Activated CD4-positive, alpha-beta T cell treated with anti-CD3 and anti-CD28 coated beads for 48 hours (primary cell): Measurements from ENCODE around the gene ASCL2.
A peak's percentile ranks its signal among the peaks of the same experiment; 100 is the strongest.

Experiments used
- DNase-seq: peaks from one replicate; pipeline ENCODE4 v3.0.0-alpha.2; 2020

Gene ASCL2

DNA sequence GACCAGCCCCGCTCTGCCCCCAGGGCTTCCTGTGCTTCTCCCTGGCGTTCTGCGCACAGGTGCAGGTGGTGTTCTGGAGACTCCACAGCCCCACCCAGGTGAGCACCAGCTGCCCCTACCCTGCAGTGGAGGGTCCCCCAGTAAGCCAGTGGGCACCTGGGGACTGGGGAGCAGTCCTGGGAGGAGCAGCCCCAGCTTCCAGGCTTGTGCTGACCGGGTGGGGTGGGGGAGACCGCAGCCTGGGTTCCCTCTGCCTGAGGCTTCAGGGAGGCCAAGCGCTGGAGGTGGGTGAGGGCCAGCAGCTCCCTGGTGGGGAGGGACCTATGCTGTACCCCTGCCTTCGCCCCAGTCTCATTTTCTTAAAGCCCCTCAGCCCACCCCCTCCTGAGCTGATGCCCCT is 38.3 kb upstream of the ASCL2 start:
- peak; percentile 1 for DNase-seq

DNA sequence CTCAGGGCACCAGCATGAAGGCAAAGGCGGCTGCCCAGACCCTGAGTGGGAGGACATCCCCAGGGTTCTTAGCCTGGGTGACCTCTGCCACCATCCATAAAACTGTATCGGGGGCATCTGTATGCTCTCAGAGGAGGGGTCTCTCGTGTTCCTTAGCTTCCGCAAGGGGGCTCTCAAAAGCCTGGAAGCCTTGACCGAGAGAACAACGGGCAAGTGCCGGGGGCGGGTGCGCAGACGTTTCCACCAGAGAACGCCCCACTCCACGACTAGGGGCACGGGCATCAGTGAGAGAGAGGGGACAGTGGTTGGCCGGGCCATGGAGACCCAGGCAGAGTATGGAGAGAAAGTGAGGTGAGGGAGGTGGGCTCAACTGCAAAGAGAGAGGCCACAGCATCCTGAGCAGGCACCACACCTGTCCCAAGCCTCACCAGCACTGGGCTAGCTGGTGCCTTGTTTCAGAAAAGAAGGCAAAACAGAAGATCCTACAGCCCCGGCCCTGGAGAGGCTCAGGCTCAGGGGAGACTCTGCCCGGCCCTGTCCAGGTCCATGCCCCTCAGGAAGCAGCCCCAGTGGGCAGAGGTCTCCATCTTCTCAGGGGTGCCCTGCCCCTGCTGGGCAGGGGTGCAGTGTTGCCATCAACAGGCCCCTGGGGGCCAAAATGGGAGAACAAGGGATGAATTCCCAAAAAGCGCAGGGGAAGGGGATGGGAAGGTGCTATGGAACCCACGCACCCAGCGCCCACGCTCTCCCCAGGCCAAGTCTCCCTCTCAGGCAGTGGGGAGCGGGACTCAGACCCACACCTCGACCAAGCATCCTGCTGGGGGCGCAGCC is 37.3 kb upstream of the ASCL2 start:
- peak; percentile 1 for DNase-seq

DNA sequence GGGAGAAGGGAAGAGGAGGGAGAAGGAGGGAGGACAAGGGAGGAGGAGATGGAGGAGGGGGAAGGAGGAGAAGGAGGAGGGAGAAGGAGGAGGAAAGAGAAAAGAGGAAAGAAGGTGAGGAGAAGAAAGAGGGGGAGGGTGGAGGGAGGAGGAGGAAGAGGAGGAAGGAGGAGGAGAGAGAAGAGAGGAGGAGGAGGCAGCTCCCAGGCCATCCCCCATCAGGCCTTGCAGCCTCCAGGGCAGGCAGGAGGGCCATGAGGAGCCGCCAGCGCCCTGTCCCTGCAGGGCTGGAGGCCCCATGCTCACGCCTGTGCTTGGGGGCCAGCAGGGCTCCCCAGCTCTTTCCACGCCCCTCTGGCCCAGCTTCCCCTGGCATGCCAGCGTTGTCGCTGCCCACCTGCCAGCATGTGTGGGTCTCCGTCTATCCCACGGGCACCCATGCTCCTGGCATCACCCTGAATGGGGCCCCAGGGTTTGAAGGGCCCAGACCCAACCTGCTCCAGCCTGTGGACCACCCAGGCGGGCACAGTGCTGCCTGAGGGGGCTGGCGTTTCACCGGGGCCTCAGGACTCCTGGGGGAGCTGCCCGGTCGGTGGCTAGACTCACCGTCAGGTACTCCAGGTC is 36.6 kb upstream of the ASCL2 start:
- DNase-seq: peak; percentile 1

DNA sequence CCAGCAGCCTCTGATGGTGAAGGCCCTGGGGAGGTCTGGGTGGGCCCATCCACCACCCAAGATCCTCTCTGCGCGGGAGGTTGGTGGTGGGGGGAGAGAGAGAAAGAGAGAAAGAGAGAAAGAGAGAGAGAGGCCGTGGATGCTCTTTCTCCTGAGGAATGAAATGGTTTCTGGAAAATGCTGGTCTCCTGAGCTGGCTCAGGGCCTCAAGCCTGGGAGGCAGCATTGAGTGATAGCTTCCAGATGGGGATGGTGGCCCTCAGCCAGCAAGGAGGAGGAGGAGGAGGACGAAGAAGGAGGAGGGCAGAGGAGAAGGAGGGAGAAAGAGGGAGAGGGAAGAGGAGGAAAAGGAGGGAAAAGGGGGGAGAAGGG is 36.0 kb upstream of the ASCL2 start:
- DNase-seq: no peak

DNA sequence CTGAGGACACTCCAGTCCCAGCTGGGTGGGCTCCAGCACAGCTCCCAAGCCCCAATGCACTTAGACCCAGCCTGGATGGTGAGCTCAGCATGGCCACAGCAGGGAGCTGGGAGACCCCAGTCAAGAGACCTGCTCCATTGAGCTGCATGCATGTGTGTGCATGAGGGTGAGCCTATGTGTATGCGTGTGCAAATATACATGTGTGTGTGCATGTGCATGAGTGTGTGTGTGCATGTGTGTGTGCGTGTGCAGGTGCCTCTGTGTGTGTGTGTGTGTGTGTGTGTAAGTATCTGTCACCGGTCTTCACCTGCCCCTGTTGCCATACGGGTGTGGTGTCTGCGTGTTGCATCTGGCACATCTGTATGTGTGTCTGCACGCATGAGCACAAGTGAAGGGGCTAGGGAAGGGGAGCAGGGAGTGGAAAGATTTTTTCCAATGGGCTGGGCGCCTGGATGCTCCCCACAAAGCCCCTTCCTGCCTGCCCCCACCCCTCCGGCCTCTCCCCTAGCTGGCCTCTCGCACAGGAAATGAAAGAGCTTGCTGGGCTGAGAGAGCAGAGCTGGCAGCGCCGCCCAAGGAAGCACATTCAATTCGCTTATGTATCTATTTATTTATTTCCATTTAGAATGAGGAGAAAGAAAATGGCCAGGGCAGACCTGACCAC is 35.5 kb upstream of the ASCL2 start:
- DNase-seq: peak; percentile 21

DNA sequence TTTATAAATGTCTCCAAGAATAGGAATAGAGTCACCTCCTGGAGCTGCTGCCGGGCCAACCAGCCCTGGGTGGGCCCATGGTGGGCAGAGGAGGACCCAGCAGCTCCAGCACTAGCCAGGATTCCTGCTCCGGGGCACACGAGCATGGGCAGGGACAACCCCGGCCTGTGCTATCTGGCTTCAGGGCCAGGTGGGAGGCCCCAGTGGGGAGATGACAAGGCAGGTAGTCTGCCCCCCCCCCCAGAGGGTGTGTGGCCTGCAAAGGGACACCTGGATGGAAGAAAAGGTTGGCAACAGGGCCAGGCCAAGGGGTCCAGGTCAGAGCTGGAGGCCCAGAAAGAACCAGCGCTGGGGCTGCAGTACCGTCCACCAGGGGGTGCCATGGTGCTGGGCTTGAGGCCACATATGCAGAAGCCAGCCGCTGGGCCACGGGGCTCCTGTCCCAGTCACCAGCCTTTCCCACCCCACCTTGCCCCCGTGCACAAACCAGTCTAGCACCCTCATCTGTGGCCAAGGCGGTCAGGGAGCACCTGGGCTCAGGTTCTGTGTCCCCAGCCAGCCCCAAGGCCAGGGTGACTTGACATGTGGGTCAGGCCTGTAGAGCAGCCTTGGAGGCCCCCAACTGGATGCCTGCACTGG is 34.9 kb upstream of the ASCL2 start:
- DNase-seq: peak; percentile 92

DNA sequence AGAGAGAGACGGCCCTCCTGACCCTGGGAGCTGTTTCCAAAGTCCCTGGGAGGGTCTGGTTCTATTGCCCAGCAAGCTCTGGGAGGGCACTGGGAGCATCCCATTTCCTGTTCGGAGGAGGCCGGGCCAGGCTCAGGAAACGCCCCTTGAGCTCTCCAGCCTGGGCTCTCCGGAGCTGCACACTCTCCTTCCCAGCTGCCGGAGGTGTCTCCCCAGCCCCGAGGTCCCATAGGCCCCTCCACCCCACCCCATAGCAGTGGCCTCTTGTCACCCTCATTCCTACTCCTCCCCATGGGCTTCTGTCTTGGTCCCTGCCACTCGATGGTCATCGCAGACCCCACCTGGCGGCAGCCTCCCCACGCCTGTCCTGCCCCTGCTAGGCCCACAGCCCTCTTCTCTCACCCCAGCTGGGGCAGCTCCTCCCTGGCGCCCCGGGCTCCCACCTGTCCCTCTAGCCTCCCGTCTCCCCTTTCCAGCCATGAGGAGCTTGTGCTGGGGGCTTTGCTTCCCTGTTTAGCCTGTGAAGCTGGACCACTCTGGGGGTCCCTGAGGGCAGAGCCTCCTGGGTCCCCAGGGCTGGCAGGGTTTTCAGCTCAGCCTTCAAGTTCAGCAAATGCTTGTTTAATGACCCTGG is 34.2 kb upstream of the ASCL2 start:
- peak; percentile 2 for DNase-seq

DNA sequence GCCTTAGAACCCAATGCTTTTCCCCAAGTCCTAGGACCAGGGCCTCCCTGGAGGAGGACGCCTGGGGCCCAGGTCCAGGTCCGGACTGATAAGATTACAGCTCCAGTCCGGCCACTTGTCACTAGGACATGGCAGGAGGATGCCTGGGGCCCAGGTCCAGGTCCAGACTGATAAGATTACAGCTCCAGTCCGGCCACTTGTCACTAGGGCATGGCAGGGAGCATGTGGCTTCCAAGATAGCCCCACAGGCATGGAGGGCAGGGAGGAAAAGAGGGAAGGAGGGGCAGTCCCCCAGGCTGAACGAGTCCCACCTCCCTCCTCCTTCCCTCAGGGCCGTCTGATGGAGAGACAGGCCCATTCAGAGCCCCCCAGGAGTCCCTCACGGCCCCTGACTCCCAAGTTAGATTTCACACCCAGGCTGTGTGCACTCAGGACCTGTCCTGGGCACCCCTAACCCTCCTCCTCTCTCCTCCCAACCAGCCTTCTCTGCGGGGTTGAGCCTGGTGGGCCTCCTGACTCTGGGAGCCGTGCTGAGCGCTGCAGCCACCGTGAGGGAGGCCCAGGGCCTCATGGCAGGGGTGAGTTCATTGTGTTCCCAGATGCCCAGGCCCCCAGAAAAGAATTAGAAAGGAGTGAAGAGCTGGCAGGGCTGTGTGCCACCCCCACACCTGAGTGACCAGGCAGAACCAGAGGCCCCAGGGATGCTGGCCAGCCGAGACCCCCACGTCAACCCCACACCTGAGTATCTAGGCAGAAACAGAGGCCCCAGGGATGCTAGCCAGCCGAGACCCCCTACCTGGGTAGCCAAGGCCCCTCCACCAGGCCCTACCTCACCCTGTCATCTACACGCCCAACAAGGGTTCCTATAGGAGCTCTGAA is 33.5 kb upstream of the ASCL2 start:
- DNase-seq: peak; percentile 2

DNA sequence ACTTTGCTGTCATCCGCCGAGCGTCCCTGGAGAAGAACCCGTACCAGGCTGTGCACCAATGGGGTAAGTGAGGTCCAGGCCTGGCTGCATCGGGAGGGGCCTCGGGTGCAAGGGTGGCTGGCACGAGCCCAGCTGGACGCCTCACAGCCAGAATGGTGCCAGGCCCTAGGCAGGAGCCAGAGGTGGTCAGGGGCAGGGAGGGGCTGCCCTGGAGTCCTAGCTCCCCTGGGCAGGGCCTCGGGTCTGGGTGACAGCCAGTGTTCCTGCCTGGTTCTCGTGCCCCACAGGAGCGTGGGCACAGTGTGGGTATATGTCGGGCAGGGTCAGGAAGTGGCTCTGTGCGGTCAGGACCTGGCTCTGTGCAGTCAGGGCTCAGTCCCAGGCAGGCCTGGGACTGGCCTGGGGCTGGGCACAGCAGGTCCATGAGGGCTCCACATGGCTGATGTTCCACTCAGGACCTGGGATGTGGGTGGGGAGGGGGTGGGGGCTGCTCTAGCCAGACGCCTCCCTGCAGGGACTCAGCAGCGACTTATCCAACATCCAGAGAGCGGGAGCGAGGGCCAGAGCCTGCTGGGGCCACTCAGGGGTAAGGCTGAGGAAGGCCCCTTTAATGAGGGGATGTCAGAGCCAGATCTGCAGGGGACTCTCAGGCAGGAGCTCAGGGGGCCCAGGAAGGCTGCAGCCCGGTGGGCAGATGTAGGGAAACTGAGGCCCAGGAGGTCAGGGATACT is 32.7 kb upstream of the ASCL2 start:
- peak; percentile 4 for DNase-seq

DNA sequence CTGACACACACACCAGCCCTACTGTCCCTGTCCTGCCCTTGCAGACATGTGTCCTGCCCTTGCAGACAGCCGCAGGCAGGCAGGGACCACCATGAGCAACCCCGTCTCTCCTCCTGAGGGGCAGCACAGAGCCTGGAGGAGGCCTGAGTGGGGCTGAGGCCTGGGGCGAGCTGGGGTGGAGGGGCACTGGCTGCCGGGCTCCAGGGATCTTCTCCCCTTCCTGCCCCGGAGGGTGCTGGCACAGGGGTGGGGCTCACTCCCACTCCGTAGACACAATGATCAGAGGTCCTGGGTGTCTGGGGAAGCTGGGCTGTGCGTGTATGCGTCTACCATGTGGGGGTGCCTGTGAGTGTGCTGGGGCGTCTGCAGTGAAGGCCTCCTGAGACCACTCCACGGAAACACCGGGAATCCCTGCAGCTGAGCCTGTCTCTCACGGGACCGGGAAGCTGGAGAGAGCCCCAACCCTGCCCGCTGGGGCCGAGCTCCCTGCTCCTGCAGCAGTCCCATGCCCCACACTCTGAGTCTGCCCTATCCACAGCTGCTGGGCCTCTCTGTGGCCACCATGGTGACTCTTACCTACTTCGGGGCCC is 32.0 kb upstream of the ASCL2 start:
- peak; percentile 46 for DNase-seq

DNA sequence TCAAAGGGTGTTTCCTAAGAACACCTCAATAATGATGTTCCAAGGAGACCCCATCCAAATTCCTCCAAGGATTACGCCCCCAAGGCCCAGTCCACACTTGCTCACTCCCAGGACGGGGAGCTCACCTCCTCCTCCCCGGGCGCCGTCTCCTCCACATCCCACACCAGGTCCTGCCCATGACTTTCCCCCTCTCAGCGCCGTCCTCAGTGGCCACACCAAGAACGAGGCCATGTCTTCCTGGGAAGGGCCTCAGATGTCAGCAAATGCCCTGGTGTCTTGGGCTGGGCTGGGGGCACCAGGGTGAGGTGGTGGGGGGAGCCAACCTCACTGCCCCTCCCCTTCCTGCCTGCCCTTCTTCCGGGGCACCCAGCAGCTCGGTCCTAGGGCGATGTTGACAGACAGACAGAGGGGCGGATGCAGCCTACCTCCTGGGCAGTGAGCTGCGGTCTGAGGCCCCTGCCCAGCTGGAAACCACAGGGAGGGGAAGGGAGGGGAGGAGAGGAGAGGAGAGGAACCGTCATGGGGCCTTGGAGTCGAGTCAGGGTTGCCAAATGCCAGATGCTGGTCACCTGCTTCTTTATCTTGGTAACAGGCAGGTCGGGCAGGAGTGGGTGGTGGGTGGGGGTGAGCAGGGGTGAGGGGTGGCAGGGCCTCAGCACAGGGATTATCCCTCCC is 31.4 kb upstream of the ASCL2 start, which contains the start of the genes C11orf21 and TSPAN32:
TSS of gene C11orf21 (minus strand) at position 288 of the 675 bp plus-strand sequence. CDS start at position 178, 110 bp downstream.
TSS of gene TSPAN32 (plus strand) at position 383 of the 675 bp plus-strand sequence. CDS start at position 520, 137 bp downstream.
- peak; percentile 64 for DNase-seq

DNA sequence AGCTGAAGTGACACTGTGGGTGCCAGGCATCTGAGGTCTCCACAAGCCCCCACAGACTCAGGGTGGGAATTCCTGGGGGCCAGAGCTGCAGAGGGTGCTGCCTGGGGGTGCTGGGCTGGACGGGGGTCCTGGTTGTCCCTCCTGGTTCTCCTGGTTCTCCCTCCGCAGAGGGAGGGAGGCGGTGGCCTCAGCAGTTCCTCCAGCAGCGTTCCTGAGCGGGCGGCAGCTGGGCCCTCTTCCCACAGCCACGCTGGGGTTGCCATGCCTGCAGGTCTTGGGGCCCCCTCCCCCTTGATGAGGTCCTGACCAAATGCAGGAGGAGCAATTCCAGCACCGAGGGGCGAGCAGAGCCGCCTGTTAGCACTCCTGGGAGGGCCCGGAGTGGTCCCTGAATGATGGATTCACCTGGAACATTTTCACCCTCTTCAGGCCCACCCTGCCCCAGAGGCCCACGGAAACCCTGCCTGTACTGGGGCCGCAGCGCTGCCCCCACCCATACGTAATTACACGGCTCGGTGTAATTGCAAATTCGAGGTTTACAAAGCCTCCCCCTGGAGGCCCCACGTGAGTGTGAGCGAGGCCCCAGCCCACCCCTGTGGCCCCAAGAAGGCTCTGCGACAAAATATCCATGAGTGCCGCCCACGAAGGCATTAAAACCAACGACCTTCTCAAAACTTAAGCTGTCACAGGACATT is 30.7 kb upstream of the ASCL2 start:
- peak; percentile 25 for DNase-seq

DNA sequence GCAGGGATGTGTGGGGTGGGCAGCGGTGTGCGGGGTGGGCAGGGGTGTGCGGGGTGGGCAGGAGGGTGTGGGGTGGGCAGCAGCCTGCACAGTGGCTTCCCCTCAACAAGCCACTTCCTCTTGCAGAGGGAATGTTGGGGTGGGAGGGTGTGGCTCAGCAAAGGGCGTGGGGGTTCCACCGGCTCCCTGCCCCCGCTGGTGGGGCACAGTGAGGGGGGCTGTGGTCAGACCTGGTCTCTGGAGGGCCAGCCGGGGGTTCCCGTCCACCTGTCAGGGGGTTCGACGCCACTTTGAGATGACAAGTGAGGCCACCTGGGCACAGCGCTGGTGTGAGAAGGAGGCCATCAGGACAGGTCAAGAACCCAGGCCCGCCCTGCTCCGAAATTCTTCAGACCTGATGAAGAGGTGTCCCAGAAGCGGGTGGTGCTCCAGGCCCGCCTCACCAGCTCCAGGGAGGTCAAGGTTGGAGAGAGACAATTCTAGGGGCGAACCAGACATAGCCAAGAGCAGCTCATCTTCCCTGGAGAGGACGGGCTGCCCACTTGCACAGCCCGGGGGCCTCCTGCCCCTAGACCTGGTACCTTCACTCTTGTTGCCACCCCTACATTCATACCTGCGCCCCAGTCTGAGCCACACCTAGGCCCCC is 30.0 kb upstream of the ASCL2 start:
- peak; percentile 21 for DNase-seq

DNA sequence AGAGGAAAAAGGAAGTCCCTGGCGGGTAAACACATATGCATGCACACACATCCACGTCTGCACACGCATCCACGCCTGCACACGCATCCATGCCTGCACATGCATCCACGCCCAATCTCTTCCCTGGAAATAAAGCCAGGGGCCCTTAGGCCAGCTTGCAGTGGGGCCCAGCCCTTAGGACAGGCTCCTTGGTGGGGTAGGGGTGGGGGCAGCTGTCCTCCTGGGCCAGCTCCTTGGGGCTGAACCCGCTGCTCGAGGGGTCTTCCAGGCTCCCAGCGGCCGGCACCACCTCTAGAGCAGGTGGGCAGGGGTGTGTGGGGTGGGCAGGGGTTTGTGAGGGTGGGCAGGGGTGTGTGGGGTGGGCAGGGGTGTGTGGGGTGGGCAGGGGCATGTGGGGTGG is 29.4 kb upstream of the ASCL2 start:
- peak; percentile 1 for DNase-seq

DNA sequence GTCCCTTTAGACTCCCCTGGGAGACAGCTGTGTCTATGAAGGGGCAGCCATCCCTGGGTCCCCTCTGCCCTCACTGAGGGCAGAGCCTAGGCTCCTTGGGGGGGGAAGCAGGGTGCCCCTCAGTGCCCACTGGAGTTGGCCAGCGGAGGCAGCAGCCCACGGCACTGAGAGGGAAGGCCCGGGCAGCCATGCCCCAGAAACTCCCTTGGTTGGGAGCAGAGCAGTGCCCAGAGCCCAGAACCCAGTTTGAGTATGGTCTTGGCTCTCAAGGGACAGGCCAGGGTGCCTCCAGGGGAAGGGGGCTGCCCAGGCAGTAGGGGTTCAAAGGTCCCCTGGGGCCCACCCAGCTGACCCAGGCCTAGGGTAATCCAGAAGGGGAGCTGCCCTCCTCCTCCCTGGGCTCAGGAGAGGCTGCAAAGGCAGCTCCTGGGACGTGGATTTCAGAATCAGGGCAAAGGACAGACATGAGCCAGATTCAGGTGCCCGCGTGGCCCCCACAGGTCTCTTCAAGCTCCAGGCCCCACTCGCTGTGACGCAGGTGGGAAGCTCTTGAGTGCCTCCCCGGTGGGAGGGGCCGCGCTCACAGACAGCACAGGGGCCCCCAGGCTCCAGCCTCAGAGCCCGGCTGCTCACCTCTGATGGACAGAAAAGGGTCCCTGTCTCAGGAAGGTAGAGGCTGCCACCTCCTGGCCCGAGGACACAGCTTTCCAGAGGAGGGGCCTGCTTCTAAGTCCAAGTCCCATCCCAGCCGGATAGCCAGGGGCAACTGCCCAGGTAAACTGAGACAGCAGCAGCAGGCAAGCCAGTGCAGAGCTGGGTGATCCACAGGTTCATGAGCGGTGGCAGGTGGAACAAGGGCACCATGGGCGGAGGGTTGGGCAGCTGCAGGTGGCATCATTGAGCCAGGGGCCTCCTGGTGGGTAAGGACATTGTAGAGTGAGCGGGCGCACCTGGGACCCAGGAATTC is 28.7 kb upstream of the ASCL2 start:
- DNase-seq: peak; percentile 41

DNA sequence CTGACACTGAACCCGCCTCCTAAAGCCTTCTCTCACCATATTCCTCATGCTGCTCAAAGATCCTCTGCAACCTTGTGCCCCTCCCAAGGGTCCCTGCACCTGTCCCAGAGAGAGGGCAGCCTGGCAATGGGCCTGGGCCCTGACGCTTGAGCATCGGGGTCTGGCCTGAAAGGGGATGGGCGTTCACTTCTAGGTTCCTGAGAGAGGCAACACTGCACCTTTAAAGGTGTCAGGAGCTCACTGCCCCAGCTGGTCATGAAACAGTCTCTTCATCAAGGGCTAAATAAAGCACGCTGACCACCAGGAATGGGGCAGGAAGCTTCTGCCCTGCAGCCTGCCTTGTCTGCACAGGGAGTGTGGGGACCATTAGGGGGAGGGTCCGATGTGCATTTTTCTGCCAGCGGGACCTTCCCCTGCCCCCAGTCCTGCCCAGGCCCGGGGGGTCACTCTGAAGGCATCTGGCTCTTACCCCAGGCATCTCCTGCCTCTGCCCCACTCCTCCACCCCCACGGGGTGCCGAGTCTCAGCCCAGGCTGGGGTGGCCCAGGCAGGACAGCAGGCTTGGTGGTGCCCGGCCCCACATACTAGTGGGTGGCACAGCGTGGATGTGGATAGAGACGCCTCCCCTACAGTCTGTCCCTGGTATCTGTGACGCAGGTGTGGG is 27.9 kb upstream of the ASCL2 start:
- DNase-seq: peak; percentile 1

DNA sequence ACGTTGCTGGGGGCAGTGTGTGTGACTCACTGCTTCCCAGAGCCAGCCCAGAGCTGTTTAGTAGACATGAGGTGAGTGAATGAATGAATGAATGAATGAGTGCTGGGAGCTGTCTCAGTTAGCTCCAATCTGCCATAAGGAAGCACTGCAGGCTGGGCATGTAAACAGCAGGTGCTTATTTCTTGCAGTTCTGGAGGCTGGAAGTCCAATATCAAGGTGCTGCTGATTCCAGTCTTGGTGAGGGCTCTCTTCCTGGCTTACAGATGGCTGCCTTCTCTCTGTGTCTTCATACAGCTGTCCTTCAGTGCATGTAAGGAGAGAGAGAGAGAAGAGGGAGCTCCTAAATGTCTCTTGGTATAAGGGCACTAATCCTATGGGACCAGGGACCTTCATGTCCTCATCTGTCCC is 27.2 kb upstream of the ASCL2 start:
- peak; percentile 0 for DNase-seq
